ENCODE measurements around the gene OR10G3. TPM values are rescaled to one million over a fixed set of nuclear protein-coding genes. Genes with fewer than 3 reads are reported as not detected.

Gene OR10G3
- total and polyA plus RNA-seq, 2 of the 13 experiments (the other 11 are each of a cell fraction or from before 2014, with no cell fraction given), result not detected

- TF ChIP-seq ELK4 (CRISPR knock-in tag; IDR thresholded peaks at IDR 0.05; ENCODE audit: borderline replicate concordance), result no peak
- no peak for TF ChIP-seq REPIN1 (CRISPR knock-in tag; IDR thresholded peaks at IDR 0.05; ENCODE audit: borderline replicate concordance, low read depth)
- TF ChIP-seq, protein P1, sequence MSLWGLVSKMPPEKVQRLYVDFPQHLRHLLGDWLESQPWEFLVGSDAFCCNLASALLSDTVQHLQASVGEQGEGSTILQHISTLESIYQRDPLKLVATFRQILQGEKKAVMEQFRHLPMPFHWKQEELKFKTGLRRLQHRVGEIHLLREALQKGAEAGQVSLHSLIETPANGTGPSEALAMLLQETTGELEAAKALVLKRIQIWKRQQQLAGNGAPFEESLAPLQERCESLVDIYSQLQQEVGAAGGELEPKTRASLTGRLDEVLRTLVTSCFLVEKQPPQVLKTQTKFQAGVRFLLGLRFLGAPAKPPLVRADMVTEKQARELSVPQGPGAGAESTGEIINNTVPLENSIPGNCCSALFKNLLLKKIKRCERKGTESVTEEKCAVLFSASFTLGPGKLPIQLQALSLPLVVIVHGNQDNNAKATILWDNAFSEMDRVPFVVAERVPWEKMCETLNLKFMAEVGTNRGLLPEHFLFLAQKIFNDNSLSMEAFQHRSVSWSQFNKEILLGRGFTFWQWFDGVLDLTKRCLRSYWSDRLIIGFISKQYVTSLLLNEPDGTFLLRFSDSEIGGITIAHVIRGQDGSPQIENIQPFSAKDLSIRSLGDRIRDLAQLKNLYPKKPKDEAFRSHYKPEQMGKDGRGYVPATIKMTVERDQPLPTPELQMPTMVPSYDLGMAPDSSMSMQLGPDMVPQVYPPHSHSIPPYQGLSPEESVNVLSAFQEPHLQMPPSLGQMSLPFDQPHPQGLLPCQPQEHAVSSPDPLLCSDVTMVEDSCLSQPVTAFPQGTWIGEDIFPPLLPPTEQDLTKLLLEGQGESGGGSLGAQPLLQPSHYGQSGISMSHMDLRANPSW (CRISPR knock-in tag; IDR thresholded peaks at IDR 0.05; ENCODE audit: borderline replicate concordance), result no peak
- TF ChIP-seq FOSL2 (CRISPR knock-in tag; IDR thresholded peaks at IDR 0.05), result no peak
- TF ChIP-seq KLF9 (CRISPR knock-in tag; IDR thresholded peaks at IDR 0.05; ENCODE audit: low read depth), result no peak
- TF ChIP-seq, protein P2, sequence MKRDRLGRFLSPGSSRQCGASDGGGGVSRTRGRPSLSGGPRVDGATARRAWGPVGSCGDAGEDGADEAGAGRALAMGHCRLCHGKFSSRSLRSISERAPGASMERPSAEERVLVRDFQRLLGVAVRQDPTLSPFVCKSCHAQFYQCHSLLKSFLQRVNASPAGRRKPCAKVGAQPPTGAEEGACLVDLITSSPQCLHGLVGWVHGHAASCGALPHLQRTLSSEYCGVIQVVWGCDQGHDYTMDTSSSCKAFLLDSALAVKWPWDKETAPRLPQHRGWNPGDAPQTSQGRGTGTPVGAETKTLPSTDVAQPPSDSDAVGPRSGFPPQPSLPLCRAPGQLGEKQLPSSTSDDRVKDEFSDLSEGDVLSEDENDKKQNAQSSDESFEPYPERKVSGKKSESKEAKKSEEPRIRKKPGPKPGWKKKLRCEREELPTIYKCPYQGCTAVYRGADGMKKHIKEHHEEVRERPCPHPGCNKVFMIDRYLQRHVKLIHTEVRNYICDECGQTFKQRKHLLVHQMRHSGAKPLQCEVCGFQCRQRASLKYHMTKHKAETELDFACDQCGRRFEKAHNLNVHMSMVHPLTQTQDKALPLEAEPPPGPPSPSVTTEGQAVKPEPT (CRISPR knock-in tag; IDR thresholded peaks at IDR 0.05; ENCODE audit: low read depth), result no peak
- TF ChIP-seq REST (IDR thresholded peaks at IDR 0.05; ENCODE audit: borderline replicate concordance in 1 of 2, low read depth in 1 of 2, low read length in 2 of 2), result no peak
- no peak for TF ChIP-seq TEAD2 (CRISPR knock-in tag; IDR thresholded peaks at IDR 0.05)
- TF ChIP-seq POGZ (CRISPR knock-in tag; IDR thresholded peaks at IDR 0.05), result 0 out of 2 replicates have a peak, but pooled peaks have one; percentile 39
- TF ChIP-seq ZSCAN9 (CRISPR knock-in tag; IDR thresholded peaks at IDR 0.05; ENCODE audit: borderline replicate concordance), result peak; percentile 20; the same call in 1 of the 2 replicates
- TF ChIP-seq DMAP1 (CRISPR knock-in tag; IDR thresholded peaks at IDR 0.05), result no peak
- TF ChIP-seq ZNF441 (CRISPR knock-in tag; IDR thresholded peaks at IDR 0.05; ENCODE audit: borderline replicate concordance), result peak; percentile 34; the same call in 1 of the 2 replicates
- TF ChIP-seq, protein P3, sequence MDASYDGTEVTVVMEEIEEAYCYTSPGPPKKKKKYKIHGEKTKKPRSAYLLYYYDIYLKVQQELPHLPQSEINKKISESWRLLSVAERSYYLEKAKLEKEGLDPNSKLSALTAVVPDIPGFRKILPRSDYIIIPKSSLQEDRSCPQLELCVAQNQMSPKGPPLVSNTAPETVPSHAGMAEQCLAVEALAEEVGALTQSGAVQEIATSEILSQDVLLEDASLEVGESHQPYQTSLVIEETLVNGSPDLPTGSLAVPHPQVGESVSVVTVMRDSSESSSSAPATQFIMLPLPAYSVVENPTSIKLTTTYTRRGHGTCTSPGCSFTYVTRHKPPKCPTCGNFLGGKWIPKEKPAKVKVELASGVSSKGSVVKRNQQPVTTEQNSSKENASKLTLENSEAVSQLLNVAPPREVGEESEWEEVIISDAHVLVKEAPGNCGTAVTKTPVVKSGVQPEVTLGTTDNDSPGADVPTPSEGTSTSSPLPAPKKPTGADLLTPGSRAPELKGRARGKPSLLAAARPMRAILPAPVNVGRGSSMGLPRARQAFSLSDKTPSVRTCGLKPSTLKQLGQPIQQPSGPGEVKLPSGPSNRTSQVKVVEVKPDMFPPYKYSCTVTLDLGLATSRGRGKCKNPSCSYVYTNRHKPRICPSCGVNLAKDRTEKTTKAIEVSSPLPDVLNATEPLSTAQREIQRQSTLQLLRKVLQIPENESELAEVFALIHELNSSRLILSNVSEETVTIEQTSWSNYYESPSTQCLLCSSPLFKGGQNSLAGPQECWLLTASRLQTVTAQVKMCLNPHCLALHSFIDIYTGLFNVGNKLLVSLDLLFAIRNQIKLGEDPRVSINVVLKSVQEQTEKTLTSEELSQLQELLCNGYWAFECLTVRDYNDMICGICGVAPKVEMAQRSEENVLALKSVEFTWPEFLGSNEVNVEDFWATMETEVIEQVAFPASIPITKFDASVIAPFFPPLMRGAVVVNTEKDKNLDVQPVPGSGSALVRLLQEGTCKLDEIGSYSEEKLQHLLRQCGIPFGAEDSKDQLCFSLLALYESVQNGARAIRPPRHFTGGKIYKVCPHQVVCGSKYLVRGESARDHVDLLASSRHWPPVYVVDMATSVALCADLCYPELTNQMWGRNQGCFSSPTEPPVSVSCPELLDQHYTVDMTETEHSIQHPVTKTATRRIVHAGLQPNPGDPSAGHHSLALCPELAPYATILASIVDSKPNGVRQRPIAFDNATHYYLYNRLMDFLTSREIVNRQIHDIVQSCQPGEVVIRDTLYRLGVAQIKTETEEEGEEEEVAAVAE (CRISPR knock-in tag; IDR thresholded peaks at IDR 0.05; ENCODE audit: borderline replicate concordance), result no peak
- no peak for TF ChIP-seq FOXC1 (CRISPR knock-in tag; IDR thresholded peaks at IDR 0.05; ENCODE audit: borderline replicate concordance)
- TF ChIP-seq KLF12 (CRISPR knock-in tag; IDR thresholded peaks at IDR 0.05; ENCODE audit: borderline replicate concordance), result no peak
Measured at GRCh38 chr14:21525962-21526671, 53.8 kb downstream of the OR10G3 start, which contains the start of gene SALL2 (continued).

All from HepG2 (cell line).